ENCODE results near the gene RAB22A. TPM values are rescaled to one million over a fixed set of nuclear protein-coding genes. Genes with fewer than 3 reads are reported as not detected.

Gene RAB22A, protein sequence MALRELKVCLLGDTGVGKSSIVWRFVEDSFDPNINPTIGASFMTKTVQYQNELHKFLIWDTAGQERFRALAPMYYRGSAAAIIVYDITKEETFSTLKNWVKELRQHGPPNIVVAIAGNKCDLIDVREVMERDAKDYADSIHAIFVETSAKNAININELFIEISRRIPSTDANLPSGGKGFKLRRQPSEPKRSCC
- 14.6 and 22.4 TPM in 2 replicates for total RNA-seq

DNA sequence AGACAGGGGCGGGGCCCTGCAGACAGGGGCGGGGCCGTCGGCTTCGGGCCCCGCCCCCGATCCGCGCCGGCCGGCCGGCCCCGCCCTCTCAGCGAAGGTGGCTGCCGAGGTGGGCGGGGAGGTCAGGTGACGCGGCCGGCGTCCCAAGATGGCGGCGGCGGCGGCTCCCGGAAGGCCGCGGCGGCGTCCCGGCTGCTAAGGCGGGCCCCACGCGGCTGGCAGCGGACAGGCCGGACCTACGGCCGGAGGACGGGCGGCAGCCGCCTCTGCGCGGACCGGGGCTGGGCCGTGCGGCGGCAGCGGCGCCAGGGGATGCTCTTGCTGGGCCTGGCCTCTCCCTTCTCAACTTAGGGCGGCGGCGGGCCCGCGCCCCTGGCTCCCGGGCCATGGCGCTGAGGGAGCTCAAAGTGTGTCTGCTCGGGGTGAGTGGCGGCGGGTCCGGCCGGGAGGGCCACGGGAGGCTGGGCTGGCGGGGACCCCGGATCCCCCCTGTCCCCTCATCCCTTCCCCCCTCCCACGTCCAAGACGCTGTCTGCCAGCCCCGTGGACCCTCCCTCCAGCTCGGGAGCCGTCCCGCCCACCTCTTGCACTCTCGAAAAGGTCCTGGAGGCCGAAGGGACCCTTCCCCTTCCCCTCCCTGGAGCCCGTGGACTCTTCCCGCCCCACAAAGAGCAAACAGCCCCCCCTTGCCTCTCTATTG lies at the start of gene RAB22A:
TSS of gene RAB22A (plus strand) at position 125 of the 700 bp plus-strand sequence. CDS start at position 387, 262 bp downstream.
- no peak for DNase-seq (ENCODE audit: low read depth)

DNA sequence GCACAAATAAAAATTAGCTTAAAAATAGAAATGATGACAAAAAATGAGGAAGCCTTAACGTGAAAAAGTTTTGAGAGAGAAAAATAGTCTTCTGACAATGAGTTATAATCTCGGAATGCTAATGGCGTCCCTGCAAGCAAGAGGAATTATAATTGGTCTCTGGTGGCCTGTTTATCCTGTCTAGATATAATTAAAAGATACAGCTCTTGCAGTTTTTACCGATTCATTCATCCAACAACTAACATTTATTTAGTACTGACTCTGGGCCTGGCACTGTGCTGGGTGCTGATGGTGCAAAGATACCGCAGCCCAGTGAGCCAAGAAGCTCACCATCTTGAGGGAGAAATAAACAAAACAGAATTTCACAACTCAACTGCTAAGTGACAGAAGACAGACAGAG lies 49.5 kb upstream of the RAB22A start:
- DNase-seq (ENCODE audit: low read depth), result no peak

DNA sequence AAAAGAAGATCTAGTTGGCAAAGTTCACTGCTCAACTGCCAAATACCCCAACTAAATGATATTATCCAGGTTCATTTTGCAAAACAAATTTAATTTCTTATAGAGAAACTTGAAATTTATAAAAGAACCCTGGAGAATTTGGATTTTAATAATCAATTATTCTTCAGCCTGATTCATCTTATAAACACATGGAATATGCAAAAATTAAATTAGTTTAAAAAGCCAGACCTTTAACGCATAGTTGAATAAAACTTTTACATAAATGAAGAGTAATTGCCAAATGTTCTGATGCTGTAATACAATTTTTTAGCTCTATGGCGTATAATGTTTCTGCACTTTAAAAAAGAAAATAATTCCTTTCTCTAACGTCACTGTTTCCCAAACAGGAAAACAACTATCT lies 47.9 kb upstream of the RAB22A start:
- no peak for DNase-seq (ENCODE audit: low read depth)

DNA sequence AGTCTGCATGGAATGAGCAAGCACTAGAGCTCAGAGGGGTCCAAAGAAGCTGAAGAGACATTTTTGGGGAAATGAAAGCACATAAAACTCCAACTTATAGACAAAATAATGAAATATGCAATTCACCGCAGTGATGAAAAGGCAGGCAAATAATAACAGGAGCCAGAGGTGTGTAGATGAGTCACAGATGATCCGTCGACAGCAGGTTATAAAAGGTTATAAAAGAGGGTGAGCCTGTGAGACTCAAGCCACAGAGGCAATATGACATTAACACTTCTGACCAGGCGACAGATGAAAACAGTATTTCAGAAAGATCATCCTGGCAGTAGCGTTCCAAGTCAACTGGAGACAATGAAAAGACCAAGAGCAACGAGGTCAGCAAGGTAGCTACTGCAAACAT lies 45.2 kb upstream of the RAB22A start:
- no peak for DNase-seq (ENCODE audit: low read depth)

DNA sequence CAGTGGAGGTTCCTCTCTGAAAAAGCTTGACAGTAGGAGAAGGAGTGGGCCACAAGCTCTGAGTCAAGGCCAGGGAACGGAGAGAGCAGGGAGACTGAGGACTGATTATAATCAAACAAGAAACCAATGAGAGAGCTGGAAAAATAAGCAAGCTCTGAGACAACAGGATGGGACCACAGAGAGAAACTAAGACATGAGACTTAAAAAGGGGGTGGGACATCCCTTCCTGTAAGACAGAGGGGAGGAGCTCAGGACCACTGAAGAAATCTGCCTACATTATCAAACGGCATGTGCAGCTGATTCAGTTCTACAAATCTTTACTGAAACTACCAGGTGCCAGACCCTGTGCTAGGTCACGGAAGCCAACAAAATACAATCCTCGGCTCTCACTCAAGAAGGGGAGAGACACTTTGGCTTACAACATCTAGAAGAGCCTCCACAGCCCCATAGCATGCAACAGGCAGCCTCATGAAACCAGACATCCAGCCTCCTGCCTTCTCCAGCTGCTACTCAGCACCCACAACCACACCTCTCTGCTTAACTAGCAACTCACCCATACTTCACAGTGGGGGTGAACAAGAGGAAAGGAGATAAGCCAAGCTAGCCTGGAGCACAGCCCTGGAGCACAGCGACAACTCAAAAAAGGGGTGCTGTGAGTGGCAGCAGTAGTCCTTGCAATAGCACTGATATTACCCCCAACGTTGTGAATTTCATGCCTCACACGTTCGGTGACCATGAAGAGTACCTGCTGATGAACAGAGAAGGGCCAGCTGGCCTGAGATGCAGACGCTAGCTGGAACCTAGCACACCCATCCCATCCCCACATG lies 41.9 kb upstream of the RAB22A start:
- DNase-seq (ENCODE audit: low read depth), result no peak

DNA sequence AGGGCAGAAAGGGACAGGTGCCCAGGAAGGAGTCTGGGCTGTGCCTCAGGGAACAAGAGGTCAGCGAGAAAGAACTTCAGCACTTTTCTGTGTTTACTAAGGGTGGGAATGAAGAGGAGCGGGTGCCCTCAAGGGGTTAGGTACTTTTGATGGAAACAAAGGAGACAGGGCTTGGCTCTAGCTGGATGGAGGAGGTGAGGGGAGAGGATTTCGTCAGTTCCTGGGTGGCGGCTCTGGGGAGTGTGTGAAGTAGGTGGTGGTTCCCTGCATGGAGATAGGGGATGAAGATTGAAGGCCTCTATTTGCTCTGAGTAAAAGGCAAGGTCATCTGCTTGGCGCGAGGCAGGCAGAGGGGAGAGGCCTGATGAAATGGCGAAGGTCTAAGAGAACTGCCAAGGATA lies 41.1 kb upstream of the RAB22A start:
- DNase-seq (ENCODE audit: low read depth), result no peak

DNA sequence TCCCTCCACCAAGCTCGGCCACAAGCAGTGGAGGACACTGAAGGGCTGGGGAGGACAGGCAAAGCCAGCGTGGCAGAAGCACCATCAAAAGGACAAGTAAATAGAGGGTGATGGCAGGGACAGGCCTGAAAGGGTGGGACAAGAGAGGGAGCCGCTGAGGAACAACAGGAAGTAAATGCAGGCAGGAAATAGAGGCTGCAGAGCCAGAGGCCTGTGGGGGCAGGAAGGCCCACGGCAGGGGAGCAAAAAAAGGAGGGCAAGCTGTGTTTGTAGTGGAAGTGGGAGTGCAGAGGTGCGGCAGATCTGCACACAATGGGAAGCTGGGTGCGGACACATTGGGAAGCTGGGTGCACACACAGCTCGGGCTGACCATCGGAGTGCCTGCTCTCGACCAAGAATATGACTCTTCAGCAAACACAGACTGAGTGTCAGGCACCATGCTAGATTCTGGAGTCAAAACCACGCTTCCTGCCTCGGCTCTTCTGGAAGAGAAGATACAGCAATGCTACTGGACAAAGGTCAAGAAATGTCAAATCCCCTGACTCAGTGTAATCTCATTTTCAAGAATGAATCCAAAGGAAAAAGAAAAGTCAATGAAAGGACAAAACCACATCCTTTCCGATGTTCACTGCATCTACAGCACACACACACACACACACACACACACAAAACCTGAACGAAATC lies 40.4 kb upstream of the RAB22A start:
- DNase-seq (ENCODE audit: low read depth), result no peak

DNA sequence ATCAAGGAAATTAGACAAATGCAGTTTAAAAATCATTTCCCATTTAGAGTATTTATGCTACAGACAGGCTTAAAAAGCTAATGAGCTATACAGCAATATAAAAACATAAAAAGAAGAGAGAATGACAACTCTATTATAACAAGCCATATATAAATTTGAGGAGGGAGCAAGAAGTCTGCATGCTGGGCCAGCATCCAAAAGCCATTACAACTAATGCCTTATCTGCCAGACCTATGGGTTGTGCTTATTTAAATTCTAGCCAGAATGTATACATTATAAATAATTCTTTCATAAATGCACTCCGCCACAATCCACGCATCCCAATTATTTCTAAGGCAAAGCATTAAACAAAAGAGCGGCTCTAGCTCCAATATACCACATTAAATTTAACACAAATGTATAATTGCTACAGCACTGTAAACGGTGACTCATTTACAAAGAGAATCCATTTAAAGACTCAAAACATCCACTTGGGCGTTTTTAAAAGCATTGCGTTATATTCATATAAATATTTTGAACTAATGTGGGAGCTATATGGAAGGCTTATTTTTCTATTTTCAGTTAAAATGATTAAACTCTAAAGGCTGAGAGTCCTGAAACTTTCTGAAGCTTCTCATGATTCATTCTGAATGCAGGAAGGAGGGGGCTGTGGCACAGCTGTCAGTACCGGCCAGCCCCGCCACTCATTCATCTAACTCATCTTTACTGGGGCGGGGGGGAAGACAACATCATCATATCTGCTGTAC lies 37.7 kb upstream of the RAB22A start:
- no peak for DNase-seq (ENCODE audit: low read depth)

DNA sequence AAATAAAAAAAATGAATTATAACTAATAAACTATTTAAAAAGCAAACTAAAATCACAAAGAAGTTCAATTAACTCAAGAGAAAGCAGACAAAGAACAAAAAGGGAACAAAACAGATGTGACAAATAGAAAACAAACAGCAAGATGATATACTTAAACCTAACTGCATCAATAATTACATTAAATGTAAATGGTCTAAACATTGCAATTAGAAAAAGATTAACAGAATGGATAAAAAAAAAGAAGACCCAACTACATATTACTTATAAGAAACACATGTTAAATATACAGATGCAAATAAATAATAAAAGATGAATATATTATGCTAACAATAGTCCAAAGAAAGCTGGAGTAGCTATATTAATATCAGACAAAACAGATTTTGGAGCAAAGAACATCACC lies 35.1 kb upstream of the RAB22A start:
- DNase-seq (ENCODE audit: low read depth), result no peak

DNA sequence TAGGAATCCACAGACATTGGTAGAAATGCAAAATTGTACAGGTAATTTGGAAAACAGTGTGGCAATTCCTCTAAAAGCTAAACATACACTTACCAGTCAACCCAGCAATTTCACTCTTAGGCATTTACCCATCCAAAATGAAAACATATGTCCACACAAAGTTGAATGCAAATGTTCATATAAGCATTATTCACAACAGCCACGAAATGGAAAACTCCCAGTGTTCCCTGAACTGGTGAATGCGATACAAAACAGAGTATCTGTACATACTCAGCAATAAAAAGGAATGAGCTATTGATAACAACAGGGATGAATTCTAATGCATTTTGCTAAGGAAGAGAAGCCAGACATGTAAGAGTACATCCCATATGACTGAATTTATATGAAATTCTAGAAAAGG lies 32.4 kb upstream of the RAB22A start:
- DNase-seq (ENCODE audit: low read depth), result no peak

DNA sequence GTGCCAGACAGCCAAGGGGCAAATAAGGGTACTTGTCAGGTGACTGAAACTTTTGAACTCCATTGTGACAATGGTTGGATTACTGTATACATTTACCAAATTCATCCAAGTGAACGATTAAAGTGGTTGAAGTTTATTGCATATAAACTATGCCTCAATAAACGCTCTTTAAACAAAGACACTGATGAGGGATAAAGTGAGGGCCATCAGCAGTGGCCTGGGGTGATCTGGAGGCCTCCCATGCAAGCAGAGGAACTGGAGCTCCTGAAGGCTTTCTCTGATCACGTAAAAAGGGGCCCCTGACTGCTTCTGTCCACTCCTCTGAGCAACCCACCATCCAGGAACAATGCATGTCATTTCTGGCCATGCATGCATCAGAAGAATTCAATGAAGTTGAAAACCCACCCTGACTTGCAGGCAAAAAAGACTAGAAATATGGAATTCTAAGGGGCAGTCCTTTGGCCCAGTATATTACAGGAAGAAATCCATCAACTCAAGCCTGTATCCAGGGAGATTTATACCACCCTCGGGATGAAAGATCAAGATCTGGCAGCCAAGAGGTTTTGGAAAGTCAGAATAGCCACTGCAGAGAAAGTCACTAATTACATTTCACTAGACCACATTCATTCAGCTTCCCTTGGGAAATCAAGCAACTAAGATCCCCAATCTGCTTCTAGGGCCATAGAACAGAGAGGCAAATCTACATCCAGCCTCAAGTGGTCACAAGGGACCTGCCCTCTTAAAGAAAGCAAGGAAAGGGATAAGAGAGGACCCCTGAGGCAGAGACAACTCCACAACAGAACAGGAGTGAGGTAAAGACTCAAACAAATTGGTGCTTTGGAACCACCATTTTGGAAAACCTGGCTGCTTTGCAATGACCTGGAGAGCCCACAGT lies 31.7 kb upstream of the RAB22A start:
- no peak for DNase-seq (ENCODE audit: low read depth)

DNA sequence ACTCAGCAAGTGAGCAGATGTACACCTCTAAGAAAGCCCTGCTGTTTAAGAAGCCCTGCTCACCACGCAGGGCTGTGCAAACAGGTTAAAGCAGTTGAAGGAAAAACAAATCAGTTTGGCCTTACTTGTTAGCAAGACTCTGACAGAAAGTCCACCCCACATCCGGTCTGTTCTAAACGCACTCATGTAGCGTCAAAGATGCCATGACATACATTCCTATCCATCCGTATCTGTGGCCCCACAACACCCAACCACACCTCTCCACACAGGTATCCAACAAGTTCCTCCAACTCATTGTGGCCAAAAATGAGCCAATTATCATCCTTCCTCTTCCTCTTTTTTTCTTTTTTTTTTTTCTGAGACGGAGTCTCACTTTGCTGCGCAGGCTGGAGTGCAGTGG lies 22.8 kb upstream of the RAB22A start:
- DNase-seq (ENCODE audit: low read depth), result no peak

DNA sequence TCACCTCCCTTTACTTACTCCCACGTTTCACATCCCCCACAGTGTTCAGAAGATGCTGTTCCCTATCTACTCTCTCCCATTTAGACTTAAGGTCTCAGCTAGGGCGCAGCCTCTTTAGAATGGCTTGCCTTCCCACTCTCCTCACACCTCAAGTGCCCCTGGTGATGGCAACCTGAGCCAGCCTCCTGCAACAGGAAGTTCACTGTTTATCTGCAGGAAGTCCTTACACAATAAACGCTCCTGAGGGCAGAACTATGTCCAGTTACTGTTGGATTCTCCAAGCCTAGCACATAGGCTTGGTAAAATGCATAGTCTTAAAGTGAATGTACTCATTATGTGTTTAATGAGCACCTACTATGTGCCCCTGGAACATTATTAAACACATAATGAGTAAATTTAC lies 21.9 kb upstream of the RAB22A start:
- DNase-seq (ENCODE audit: low read depth), result no peak

DNA sequence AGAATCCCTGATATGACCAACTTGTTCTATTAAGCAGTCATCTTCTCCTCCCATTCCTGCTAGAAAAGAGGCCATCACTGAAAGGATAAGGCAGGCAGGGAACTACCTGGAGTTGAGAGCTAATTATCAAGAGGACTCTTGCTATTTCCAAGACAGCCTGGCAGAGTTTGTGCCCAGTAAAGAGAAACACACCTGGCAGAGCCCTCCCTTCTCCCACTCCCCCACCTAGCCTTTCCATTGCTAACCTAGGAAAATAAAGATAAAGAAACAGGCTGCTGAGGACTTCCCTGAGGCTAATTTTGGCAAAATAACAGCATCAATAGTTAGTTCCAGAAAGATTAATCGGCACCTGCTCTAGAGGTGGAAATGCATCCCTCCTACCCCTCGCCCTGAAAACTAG lies 20.4 kb upstream of the RAB22A start:
- DNase-seq (ENCODE audit: low read depth), result no peak

DNA sequence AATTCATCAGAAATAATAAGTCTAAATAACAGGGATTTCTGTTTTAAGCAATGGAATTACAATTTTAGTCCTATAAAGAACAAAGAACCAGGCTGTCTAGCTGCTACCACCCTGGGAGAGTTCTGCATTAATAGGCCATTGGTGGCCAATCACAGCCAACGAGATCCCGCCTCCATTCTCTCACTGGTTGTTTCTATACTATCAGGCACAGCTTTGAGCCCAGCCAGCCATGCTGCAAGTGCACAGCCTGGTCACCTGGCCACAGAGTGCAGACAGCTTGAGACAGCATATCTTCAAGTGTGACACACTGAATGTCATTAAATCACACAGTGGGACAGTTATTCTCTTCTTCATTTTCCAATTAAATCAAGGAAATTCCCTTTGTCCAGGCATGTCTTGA lies 16.1 kb upstream of the RAB22A start:
- peak; percentile 14 for DNase-seq (ENCODE audit: low read depth)

DNA sequence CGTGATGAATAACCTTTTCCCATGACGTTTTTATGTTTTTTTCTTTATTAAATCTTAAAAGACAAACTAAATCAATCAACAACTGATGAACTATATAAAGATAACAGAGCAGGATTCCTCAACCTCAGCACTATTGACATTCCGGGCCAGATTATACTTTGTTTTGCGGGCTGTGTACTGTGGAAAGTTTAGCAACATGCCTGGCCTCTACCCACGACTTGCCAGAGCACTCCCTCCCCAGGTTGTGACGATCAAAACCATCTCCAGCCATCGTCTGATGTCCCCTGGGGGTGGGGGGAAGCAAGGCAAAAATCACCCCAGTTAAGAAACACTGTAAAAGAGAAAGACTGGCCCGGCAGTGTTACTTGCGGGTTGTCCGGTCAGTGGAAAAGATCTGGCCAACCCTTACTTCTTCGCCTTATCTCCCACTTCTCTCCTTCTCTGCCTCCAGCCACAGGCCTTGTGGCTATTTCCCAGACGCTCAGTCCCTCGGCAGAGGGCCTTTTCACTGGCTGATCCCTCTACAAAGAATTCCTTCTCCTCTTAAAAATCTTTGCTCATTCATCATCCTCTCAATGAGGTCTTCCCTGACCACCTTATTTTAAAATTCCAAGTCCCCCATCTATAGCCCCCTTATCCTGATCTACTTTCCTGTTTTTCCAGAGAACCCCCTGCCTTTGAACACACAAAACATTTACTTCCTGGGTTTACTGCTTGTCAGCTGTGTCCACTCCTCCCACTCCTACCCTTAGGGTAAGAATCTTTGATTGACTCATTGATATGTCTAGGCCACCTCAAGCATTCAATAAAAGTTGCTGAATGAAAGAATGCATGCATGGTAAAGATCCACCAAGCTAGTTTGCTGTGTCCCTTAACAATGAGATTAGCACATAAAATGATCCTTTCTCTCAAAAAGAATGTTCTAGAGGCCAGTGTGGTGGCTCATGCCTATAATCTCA lies 14.7 kb upstream of the RAB22A start:
- DNase-seq (ENCODE audit: low read depth), result peak; percentile 54

DNA sequence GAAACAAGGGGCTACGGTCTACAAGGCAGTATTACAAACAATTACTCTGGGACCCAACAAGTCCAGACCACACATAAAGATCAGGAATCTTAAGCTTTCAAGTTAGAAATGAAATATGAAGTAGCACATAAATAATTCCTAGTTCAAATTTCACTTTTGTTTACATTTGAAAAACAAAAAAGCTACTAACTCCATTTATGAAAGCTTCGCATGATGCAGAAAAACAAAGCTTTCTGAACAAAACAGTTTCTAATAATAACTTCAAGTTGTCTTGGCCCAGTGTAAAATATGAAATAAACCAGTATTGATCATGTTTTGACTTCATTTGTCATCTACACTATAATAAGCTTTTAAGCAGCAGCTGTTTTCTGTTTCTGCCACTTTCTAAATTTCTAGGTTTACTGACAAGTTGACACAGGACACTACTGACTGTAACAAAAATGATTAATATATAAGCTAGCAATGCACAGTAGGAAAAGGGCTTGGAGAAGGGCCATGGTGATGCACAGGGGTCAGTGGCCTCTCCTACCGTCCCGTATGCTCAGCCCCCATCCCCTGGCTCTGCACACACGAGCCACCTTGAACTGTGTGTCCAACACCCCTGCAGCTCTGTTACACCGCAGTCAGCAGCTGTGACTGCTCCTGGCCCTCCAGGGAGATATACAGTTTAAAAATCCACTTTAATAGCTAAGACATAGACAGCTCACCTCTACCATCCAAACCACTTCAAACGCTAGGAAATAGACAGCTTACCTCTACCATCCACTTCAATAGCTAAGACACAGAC lies 13.3 kb upstream of the RAB22A start:
- DNase-seq (ENCODE audit: low read depth), result no peak

DNA sequence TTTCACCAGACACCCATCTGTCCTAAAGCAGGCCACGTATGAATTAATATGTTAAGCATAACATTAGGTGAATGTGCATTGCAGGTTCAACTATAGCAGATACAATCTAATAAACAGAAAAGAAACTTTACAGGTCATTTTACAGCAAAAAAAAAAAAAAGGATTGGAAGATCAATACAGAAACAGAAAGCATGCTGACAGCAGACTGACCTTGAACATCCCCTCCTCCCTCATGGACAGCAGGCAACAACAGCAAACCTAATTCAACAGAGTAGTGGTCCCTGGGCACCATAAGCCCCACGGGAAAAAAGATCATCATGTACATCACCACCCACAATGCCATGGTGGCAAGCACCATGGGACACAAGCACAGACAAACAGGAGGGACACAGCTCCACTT lies 12.1 kb upstream of the RAB22A start:
- DNase-seq (ENCODE audit: low read depth), result no peak

DNA sequence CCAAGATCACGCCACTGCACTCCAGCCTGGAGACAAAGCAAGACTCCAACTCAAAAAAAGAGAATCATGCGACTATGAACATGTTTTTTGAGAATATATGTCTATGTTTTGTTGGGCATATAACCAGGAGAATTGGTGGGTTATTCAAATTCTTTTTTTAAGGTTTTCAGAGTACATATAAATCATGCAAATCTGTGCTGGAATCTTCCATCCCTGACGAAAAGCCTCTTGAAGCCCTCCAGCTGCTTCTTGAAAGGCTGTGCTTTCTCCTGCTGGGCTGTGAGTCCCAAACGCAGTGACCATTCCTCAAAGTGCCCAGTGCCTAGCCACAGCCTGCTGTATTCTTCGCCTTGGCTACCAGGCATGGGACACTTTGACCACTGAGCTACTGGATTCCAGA lies 9.2 kb upstream of the RAB22A start:
- no peak for DNase-seq (ENCODE audit: low read depth)

All from renal cortical epithelial cell (primary cell).